HG03378 (cell line): ENCODE measurements around the gene TSHZ2.
"Not testable (repeated sequence)": the region's sequence is repeated elsewhere in the genome, so short reads cannot be mapped to it uniquely, and the experiment has no call there.

Experiments
- ATAC-seq: cut with Tn5 transposase; IDR thresholded peaks from one replicate; pipeline ENCODE4 v1.9.1; 2021; ENCODE audit warnings: mild to moderate bottlenecking, moderate library complexity; ENCODE audit not compliant: unreplicated experiment

Gene TSHZ2

GRCh38 chr20:52959125-52959524 lies 13.0 kb upstream of the TSHZ2 start:
- no peak for ATAC-seq

GRCh38 chr20:52962183-52962582 lies 10.0 kb upstream of the TSHZ2 start:
- no peak for ATAC-seq

- ATAC-seq = no peak
Measured at GRCh38 chr20:52963131-52963530, 9.0 kb upstream of the TSHZ2 start.

DNA sequence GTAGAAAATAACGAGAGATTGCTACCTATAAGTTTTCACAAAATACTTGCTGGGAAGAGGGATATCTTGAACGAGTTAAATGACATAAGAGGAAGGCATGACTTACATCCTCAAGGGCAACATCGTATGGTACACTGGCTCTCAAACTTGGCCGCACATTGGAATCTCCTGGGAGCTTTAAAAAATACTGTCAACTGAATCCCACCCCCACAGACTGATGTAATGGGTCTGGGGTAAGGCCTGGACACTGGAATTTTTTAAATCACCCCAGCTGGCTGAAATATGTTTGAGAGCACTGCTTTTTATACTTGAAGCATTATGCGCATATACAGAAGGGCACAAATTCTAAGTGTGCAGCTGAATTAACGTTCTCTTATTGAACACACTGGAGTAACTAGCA lies 8.0 kb upstream of the TSHZ2 start:
- no peak for ATAC-seq

GRCh38 chr20:52965380-52965779 lies 6.8 kb upstream of the TSHZ2 start:
- ATAC-seq = no peak

DNA sequence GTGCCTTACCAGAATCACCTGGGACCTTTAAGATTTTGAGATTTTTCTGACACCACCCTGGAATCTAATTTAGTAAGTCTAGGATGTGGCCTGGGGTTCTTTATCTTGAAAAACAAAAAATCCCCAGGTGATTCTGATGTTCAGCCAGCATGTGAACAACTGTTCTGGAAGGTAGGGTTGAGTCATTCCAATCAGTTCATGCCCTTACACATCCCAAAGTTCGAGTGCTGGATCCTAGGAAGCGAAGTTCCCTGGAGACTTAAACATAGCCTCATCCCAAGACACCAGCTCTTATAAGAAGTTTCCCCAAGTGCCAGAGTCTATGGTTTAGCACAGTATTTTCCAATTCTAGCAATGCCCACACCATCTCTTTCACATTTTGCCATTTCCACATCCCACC lies 6.3 kb upstream of the TSHZ2 start:
- no peak for ATAC-seq

- not testable (repeated sequence) for ATAC-seq
Measured at GRCh38 chr20:52966543-52966942, 5.6 kb upstream of the TSHZ2 start.

GRCh38 chr20:52971498-52972189 lies 514 bp upstream of the TSHZ2 start:
- ATAC-seq = no peak

GRCh38 chr20:52972965-52973819 lies 1.0 kb downstream of the TSHZ2 start:
- ATAC-seq = no peak

- no peak for ATAC-seq
Measured at GRCh38 chr20:52974179-52974594, 2.0 kb downstream of the TSHZ2 start.

DNA sequence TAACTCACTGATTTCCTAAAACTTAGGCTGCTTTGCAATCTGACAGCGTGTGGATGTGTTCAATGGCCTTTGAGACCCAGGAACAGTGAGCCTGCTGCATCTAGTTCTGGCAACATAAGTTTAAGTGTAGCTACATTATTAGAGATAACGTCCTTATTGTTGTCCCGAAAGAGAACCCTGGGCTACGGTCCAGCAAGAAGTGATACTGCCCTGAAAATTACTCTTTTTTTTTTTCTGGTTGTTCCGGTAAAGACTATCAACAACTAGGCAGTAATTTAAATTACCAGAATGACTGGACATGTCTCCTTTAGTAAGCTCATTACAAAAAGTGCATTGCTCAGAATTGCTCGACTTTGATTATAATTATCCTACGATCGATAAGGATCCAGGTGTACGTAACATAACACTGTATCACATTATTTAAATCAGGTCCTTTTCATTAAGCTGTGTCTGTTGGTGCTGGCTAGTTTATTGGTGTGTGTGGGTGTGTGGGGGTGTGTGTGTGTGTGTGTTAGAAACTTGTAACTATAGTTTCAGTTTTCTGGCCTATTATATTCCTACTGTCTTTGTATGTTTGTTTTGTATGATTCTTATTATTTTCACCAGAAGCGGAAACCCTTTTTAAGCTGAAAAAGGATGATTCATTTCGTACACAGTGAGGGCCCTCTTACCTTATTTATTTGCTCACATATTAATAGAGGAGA lies 3.0 kb downstream of the TSHZ2 start:
- no peak for ATAC-seq

DNA sequence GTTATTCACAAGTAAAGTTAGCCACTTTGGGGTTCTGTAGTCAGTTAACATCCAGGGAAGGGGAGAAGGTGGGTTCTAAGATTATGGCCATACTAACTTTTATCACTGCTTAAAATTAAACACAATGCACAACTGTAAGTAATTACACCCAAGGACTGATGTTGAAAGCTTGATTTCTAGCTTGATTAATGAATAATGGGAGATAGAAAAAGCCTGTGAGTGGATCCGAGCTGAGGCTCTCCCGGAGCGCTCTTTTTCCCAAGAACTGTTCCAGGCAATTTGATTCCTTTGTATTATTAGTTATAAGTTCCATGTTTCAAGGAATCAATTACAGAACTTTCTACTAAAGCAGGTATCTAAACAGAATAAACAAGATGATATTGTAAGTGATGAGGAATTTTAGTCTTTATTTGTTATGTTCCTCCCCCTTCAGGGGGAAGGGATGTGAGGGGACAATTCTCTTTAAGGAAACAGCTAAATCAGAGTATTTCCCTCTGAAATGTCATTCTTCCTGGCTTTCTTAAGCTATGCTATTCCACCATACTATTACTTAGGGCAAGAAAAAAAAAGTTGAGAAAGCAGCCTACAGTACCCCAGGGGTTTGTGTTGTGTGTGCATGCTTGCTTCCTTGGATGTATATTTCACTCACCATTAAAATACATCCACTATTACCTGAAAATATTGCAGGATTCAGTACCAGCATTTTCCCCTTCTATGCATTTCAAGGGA lies 3.8 kb downstream of the TSHZ2 start:
- no peak for ATAC-seq

DNA sequence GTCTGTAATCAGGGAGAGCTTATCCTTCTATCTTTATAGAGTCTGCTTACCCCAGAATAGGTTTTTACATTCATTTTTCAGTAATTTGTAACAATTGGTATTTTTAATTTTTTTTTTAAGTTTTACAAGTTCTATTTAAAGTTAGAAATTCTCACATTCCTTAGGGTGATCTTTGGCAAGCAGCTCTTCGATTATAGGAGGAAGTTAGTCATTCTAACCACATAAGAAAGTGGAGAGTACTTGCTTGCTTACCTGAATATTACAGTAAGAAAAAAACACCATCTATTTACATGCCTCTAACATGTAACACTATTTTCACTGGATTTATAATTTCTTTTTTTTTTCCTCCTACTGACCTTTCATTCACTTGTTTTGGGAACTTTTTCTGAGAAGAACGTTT lies 6.7 kb downstream of the TSHZ2 start:
- ATAC-seq = no peak

GRCh38 chr20:52981051-52981450 lies 8.9 kb downstream of the TSHZ2 start:
- ATAC-seq = no peak

DNA sequence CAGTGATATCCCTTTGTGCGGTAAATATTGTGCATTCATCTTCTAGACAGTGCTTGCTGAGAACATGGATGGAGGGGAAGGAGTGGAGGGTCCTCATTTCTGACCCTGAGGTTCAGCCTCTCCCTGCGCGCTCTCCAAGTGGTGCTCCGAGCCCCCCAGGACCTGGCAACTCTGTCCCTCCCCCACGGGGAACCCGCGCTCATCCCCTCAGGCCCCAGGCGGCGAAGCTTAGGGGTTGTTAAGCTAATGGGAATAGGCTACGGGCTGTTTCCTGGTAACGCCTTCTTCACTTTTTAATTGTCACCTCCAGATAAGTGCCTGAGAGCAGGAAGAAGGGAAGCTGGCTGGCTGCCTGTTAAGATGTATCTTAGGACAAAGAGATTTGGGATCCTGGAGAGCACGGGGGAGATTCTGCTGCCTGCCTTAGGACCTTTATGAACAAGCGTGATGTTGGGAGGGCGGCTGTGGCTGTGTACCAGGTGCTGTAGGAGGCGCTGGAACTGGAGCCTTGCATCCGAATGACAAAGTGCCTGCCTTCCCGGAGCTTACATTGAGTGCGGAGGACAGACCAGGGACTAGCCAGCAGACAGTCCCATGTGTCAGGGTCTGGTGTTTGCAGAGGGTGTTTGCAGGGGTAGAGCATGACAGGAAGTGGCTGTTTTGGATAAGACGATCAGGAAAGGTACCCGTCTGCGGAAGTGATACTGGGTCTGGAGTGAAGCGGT lies 11.7 kb downstream of the TSHZ2 start:
- ATAC-seq = no peak

DNA sequence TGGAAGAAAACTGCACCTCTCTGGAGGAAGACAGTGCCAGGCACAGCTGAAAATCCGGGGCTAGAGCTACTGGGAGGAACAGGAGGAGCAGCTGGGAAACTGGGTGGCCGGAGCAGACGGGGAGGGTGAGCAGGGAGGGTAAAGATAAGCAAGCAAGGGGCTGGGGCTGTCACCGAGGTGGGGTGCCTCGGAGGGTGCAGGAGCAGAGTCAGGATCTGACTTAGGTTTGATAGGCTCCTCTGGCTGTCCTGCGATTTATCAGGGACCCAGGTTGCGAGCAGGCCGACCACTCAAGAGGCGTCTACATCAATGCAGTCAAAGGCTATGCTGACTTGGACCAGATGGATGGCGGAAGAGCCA lies 12.3 kb downstream of the TSHZ2 start:
- no peak for ATAC-seq

- no peak for ATAC-seq
Measured at GRCh38 chr20:52985687-52986086, 13.5 kb downstream of the TSHZ2 start.

DNA sequence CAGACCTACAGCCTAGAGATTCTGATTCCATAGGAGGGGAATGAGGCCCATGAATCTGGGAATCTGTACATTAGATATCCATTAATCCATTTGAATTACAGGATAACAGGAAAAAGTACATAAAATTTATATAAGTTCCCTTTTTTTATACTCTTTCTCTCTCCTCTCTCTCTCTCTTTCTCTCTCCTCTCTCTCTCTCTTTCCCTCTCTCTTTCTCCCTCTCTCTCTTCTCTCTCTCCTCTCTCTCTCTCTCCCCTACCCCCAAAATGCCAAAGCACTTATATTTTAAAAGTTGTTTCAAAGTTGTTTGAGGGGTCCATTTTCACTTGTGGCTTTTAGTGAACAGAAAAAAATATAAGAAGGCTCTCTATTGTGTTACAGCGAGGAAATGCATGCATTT lies 15.1 kb downstream of the TSHZ2 start:
- ATAC-seq = no peak

DNA sequence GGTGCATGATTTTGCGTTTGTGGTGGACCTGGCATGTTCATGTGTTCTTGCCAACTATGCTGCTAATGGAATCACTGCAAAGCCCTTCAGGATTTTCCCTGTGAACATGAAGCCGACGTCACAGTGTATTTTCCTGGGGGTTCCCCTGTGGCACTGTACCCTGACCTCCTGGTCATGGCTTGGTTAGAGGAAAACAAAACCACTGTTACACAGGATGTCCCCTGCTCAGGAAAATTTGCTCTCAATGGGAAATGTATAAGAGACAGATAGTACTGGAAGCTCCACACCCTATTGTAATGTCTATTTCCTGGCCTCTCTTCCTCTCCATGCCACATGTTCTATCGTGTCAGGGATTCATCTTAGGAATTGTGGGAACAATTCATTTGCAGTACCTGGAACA lies 19.7 kb downstream of the TSHZ2 start:
- no peak for ATAC-seq

DNA sequence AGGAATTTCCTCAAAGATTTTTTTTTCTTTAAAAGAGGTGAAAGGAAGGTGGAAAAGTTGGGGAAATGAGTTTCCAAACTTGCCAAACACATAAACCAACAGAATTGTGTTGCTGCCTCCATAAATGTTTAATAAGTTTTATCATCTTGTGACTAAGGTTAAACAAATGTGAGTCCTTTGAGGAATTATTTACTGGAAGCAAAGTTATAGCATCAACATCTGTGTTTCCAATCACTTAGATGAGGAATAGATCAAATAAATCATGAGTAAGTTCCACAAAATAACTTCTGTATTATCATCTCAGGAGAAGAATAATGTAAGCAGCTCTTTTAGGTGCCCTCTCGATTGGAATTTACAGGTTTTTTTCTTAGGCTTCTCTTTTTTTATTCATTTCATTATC lies 20.5 kb downstream of the TSHZ2 start:
- no peak for ATAC-seq

GRCh38 chr20:52993076-52993475 lies 20.9 kb downstream of the TSHZ2 start:
- no peak for ATAC-seq
